Ishikawa (cell line): ENCODE measurements around the gene PRIMA1.

Experiments
- CEBPB ChIP-seq: IDR thresholded peaks from 2 replicates; pipeline ENCODE4 v1.6.1; 2012
- CREB1 ChIP-seq: IDR thresholded peaks from 2 replicates; pipeline ENCODE4 v1.6.1; 2012; ENCODE audit warnings: low read depth
- EGR1 ChIP-seq: IDR thresholded peaks from 2 replicates; pipeline ENCODE4 v1.6.1; 2012
- EP300 ChIP-seq: IDR thresholded peaks from 2 replicates; pipeline ENCODE4 v1.6.1; 2012; ENCODE audit warnings: borderline replicate concordance
- FOXM1 ChIP-seq: IDR thresholded peaks from 2 replicates; pipeline ENCODE4 v1.6.1; 2012; ENCODE audit warnings: low read depth, borderline replicate concordance
- NFIC ChIP-seq: IDR thresholded peaks from 2 replicates; pipeline ENCODE4 v1.6.1; 2012
- RAD21 ChIP-seq: IDR thresholded peaks from 2 replicates; pipeline ENCODE4 v1.6.1; 2012; ENCODE audit warnings: low read depth
- TAF1 ChIP-seq: IDR thresholded peaks from 2 replicates; pipeline ENCODE4 v1.6.1; 2012; ENCODE audit warnings: low read depth, mild to moderate bottlenecking
- TCF12 ChIP-seq: IDR thresholded peaks from 2 replicates; pipeline ENCODE4 v1.6.1; 2012; ENCODE audit warnings: low read depth
- TEAD4 ChIP-seq: IDR thresholded peaks from 2 replicates; pipeline ENCODE4 v1.6.1; 2012
- YY1 ChIP-seq: IDR thresholded peaks from 2 replicates; pipeline ENCODE4 v1.6.1; 2012; ENCODE audit warnings: low read depth
- ZBTB7A ChIP-seq: IDR thresholded peaks from 2 replicates; pipeline ENCODE4 v1.6.1; 2012; ENCODE audit warnings: low read depth
- TF ChIP-seq, protein P1 (sequence below): IDR thresholded peaks from 2 replicates; pipeline ENCODE4 v1.6.1; 2012
- TF ChIP-seq, protein P2 (sequence below): IDR thresholded peaks from 2 replicates; pipeline ENCODE4 v1.6.1; 2012; ENCODE audit warnings: low read depth, mild to moderate bottlenecking
- TF ChIP-seq, protein P3 (sequence below): IDR thresholded peaks from 2 replicates; pipeline ENCODE4 v1.6.1; 2012

The PRIMA1 gene

DNA sequence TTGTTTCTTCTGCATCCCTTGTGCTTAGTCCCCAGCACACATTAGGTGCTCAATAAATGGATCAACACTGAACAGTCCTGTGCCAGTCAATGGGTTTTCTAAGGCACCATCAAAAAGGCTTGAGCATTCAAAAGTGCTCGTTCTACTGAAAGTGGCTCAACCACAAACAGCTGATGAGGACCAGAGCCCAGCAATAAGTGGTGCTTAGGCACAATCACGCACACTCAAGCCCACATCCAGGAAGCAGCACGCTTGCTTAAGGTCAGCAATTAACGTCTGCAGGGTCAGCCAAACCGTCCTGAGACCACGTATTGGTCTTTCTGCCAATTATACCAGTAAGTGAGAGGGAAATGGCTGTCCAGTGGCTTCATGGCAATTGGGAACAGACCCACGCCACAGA lies 56.5 kb downstream of the PRIMA1 start:
- no peak for TF ChIP-seq CEBPB
- TF ChIP-seq TEAD4: no peak

DNA sequence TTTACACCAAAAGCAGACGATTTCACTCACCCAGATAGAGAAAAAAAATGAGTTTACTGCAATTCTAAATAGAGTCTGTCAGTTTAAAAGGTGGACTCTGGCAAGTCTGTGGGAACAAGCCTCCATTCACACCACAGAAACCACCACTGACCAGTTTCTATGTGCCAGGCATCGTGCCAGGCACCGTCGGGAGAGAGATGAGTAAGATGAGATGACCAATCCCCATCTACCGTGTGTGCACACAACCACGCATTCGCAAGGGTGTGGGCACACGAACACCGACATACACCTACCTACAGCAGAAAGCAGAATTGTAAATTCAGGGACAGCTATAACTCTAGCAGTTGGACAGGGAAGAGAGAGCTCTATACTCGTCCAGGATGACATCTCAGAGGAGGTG lies 58.3 kb downstream of the PRIMA1 start:
- TF ChIP-seq EGR1: no peak
- TF ChIP-seq TEAD4: no peak
- TF ChIP-seq TAF1: no peak
- TF ChIP-seq TCF12: no peak
- TF ChIP-seq ZBTB7A: no peak
- TF ChIP-seq, protein P1, sequence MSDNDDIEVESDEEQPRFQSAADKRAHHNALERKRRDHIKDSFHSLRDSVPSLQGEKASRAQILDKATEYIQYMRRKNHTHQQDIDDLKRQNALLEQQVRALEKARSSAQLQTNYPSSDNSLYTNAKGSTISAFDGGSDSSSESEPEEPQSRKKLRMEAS: no peak
- TF ChIP-seq CEBPB: no peak
- TF ChIP-seq, protein P2, sequence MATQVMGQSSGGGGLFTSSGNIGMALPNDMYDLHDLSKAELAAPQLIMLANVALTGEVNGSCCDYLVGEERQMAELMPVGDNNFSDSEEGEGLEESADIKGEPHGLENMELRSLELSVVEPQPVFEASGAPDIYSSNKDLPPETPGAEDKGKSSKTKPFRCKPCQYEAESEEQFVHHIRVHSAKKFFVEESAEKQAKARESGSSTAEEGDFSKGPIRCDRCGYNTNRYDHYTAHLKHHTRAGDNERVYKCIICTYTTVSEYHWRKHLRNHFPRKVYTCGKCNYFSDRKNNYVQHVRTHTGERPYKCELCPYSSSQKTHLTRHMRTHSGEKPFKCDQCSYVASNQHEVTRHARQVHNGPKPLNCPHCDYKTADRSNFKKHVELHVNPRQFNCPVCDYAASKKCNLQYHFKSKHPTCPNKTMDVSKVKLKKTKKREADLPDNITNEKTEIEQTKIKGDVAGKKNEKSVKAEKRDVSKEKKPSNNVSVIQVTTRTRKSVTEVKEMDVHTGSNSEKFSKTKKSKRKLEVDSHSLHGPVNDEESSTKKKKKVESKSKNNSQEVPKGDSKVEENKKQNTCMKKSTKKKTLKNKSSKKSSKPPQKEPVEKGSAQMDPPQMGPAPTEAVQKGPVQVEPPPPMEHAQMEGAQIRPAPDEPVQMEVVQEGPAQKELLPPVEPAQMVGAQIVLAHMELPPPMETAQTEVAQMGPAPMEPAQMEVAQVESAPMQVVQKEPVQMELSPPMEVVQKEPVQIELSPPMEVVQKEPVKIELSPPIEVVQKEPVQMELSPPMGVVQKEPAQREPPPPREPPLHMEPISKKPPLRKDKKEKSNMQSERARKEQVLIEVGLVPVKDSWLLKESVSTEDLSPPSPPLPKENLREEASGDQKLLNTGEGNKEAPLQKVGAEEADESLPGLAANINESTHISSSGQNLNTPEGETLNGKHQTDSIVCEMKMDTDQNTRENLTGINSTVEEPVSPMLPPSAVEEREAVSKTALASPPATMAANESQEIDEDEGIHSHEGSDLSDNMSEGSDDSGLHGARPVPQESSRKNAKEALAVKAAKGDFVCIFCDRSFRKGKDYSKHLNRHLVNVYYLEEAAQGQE: no peak
- TF ChIP-seq, protein P3, sequence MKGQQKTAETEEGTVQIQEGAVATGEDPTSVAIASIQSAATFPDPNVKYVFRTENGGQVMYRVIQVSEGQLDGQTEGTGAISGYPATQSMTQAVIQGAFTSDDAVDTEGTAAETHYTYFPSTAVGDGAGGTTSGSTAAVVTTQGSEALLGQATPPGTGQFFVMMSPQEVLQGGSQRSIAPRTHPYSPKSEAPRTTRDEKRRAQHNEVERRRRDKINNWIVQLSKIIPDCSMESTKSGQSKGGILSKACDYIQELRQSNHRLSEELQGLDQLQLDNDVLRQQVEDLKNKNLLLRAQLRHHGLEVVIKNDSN: no peak
- TF ChIP-seq NFIC: no peak
- no peak for TF ChIP-seq EP300
- TF ChIP-seq YY1: no peak

DNA sequence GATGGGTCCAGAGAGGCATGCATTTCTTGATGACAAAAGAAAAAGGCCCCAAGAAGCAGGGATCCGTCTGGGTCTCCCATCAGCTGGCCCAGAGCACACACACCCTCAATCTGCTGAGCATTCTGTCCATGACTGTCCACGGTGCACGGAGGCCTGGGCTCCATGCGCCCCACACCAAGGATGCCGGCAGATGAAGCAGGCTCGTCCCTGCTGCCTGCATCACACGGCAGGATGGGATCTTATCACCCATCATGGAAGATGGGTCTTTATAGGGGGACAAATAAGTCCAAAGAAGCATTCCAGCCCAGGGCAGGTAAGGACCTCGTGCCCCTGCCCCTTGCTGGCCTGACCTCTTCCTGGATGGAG lies 59.7 kb downstream of the PRIMA1 start:
- TF ChIP-seq, protein P3: no peak
- TF ChIP-seq, protein P2: no peak
- no peak for TF ChIP-seq FOXM1
- TF ChIP-seq CREB1: no peak
- no peak for TF ChIP-seq ZBTB7A
- TF ChIP-seq EGR1: no peak
- no peak for TF ChIP-seq CEBPB

DNA sequence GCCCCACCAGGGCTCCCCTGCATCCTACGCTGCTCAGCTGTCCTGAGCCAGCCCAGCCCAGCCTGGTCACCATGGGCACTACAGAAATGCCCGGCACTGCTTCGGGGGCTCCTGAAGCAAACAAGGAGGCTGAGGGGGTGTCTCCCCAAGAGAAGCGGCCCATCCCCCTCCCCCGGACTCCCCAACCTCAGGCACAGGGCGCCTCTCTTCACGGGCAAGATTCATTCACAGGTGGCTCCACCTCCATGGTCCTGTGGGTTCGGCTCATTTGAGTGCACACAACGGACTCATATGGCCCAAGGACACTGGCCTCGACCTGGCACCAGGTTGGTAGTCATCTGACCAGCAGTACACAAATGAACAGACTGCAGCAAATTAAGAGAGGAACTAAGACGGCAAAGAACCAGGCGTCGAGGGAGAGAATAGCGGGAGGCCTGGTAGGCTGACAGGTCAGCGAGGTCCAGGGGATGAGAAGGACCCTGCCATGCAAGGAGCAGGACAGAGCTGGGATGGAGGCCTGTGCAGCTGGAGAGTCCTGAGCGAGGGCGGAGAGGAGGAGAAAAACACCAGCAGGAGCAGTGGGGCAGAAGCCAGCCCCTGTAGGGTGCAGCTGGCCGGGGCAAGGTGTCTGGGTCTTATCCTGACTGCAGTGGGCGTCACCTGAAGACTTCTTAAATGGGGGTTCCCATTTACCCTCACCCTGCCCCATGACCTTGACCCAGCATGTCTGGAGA lies 60.2 kb downstream of the PRIMA1 start:
- TF ChIP-seq EP300: no peak
- TF ChIP-seq, protein P3: no peak
- TF ChIP-seq, protein P1: no peak
- TF ChIP-seq TAF1: no peak
- no peak for TF ChIP-seq NFIC
- TF ChIP-seq TEAD4: no peak
- TF ChIP-seq CEBPB: no peak
- TF ChIP-seq, protein P2: no peak
- TF ChIP-seq RAD21: no peak
- TF ChIP-seq TCF12: no peak
